HAP-1 (cell line): Measurements from ENCODE around the gene IRF4.

ENCODE experiments used
- DNase-seq, 2 experiments: peaks; one replicate each; pipeline ENCODE4 v3.0.0-alpha.2; 2016 to 2020; ENCODE audit warnings: low spot score in 2 of 2
- H3K27me3 ChIP-seq: fragments of 250-450 bp; sonication (Bioruptor Pico); 2 replicates; pipeline ENCODE4 v1.5.1; 2020; ENCODE audit warnings: low read depth, mild to moderate bottlenecking, moderate library complexity
- H3K36me3 ChIP-seq: fragments of 250-450 bp; sonication (Bioruptor Pico); replicated peaks from 2 replicates; pipeline ENCODE4 v1.5.1; 2020; ENCODE audit warnings: mild to moderate bottlenecking
- H3K4me1 ChIP-seq: fragments of 250-450 bp; sonication (Bioruptor Pico); 2 replicates; pipeline ENCODE4 v1.5.1; 2020; ENCODE audit warnings: mild to moderate bottlenecking
- H3K4me3 ChIP-seq: fragments of 250-450 bp; sonication (Bioruptor Pico); 2 replicates; pipeline ENCODE4 v1.5.1; 2020; ENCODE audit warnings: mild to moderate bottlenecking, moderate library complexity
- H3K9me3 ChIP-seq: fragments of 250-450 bp; sonication (Bioruptor Pico); 2 replicates; pipeline ENCODE4 v1.5.1; 2020; ENCODE audit warnings: mild to moderate bottlenecking, moderate library complexity
- in situ Hi-C: fragments of 300-500 bp; cut with MboI; formaldehyde crosslinking; loops from 3 replicates; pipeline ENCODE4 v1.14.3; 2020; ENCODE audit warnings: low sequenced_read_pairs, inconsistent platforms, mixed read lengths

The IRF4 gene

DNA sequence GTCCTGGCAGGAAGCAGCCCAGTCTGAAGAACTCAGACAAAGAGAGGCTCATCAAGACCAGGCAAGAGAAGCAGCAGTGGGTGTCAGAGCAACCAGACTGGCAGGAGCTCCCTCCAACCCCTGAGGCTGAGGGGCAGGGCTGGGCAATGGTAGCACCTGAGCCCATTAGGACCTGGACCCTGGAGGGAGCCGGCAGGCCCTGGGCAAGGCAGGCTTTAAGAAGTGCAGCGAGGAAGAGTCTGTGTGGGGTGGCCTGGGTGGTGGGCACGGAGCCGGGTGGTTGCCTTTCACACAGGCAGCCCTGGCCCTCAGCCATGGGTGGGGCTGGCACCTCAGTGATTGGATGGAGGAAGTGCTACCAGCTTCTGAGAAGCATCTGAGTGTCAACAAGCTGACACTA, 33.1 kb upstream of the IRF4 start:
- Histone ChIP-seq H3K4me3 (no peak overlapping the region), H3K9me3 (peaks cover 41% of the 10 kb centered on the region), H3K4me1 (no peaks in the 10 kb centered on the region), H3K36me3 (no peaks in the 10 kb centered on the region), H3K27me3 (no peaks in the 10 kb centered on the region)
- no peak for DNase-seq
- in situ Hi-C loops, result no loop called here

DNA sequence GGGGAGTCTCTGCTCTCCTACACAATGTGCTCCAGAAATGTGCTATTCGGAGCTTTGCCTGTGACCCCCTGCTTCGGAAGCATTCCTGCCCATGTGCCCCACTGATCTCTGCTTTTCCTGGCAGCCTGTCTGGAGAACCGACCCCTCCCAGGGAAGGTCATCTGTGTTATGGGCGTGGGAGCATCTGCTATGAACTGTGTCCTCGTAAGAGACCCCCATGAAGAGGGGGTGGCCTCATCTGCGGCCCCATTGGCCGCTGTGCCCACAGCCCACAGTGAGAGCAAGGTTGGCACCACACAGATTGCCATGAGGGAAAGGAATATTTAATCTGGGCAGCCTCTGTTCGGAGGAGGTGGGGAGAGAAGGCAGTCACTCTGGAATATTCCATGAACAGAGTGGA, 32.7 kb upstream of the IRF4 start:
- no peak for DNase-seq
- no peaks in the 10 kb centered on the region for H3K4me1 ChIP-seq
- no peaks in the 10 kb centered on the region for H3K27me3 ChIP-seq
- in situ Hi-C loops, result no loop called here
- H3K4me3 ChIP-seq, result no peak overlapping the region
- H3K36me3 ChIP-seq, result no peaks in the 10 kb centered on the region
- H3K9me3 ChIP-seq, result peaks cover 45% of the 10 kb centered on the region

DNA sequence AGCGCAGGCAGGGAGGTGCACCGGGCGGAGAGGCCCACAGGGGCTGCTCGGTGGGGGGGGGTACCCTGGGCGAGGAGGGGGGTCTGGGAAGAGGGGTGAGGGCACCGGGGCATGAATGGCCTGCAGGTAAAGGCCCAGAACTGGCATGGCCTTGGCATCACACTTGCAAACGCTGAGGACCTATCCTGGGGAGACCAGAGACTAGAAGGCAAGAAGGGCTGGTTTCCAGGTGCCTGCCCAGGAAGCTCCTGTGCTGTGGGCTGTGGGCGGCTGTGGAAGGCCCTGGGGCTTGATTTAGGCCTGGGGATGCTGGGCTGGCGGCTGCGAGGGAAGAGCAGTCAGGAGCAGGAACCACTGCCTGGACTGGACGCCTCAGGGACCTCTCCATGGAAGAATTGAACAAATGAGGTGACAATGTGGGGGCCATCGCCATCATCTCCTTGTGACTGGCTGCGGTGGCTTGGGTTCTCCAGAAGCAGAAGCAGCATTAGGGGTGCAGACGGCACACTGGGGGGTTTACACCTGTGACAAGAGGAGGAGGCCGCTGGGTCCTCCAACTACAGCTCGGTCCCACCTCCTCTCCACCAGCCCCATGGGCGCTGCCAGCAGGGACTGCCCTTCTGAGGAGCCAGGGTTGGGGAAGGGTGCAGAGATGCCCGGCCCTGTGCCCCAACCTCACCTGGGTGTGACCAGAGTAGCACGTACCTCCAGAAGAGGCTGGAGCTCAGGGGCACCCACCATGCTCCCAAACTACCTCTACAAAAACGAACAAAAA, 32.1 kb upstream of the IRF4 start:
- DNase-seq, result no peak
- Histone ChIP-seq H3K9me3 (peaks cover 51% of the 10 kb centered on the region), H3K36me3 (no peaks in the 10 kb centered on the region), H3K27me3 (no peaks in the 10 kb centered on the region), H3K4me1 (no peaks in the 10 kb centered on the region), H3K4me3 (no peak overlapping the region)
- in situ Hi-C loops, result no loop called here

DNA sequence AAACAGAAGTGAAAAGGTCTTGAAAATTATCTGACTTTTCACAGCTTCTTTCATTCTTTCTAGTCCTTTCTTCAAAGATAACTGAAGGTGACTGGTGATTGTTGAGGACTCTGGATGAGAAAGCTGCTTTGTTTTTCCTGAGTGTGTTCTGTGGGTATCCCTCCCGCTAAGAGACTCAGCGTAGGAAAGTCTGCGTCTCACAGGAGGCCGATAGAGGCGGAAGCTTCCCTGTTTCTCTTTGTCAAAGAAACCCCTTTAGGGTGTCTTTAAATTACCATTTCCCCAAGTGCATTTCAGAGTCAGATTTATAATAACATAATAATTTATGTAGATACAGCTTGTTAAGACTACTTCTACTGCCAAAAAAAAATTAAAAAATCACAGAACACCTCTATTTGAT, 31.2 kb upstream of the IRF4 start:
- Histone ChIP-seq H3K9me3 (peaks cover 53% of the 10 kb centered on the region), H3K36me3 (no peaks in the 10 kb centered on the region), H3K4me1 (no peaks in the 10 kb centered on the region), H3K27me3 (no peaks in the 10 kb centered on the region), H3K4me3 (no peak overlapping the region)
- in situ Hi-C loops, result no loop called here
- DNase-seq, result no peak

DNA sequence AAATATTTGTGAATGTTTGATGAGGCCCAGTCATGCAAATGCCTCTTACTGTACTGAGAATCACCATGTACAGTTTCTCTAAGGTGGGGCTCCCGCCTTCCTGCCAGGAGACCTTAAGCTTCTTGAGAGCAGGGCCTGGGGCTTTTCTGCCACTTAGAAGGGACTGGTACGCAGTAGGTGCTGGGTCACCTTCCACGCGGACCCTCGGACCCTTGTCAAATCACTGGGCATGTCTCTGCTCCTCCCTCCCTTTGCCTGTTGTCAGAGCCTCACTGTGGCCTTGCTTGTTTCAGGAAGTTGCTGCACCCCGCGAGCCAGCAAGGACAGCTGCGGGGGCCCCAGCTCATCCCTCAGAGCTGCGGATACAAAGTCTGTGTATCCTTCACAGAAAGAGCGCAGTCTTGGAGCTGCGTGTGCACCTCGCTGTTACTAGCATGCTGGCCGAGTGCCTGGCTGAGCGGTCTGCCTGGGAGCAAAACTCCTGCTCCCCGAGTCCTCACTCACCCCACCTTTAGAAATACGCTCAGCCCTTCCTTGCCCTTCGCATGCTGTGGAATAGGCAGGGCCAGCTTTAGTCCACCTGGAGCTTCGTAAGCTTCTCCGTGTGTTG, 30.7 kb upstream of the IRF4 start:
- no peak overlapping the region for H3K4me3 ChIP-seq

DNA sequence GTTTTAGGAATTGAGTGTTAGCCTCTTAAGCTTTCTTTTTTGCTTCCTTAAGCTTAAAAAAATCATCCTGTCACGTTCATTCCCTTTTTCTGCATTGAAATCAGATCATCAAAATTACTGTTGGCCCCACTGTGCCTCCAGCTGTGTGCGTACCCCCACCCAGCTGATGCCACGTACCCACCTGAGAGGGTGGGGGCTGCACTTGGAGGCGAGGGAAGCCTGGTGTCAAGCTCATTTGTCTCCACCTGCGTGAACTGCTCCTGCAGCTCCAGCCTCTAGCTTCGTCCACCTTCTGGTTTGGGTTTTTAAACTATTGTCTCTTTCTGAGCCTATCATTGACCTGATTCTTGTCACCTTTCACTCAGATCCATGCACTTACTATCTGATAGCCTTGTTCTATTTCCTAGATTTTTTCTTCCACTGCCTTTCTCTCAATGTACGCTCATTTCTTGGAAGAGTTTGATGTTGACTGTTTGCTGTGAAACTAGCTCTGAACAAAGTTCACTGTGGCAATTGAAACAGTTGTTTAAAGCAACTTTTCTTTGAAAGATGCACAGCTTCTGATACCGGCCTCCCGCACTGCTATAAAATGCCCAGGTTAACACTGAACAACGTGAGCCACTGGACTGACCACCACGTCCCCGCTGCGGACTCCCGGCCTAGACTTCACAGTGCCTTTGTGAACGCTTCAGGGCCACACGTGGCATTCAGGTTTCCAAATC, 30.0 kb upstream of the IRF4 start:
- Histone ChIP-seq H3K9me3 (peaks cover 58% of the 10 kb centered on the region), H3K4me3 (no peak overlapping the region), H3K36me3 (no peaks in the 10 kb centered on the region), H3K4me1 (no peaks in the 10 kb centered on the region), H3K27me3 (no peaks in the 10 kb centered on the region)
- no peak for DNase-seq
- in situ Hi-C loops, result no loop called here

More for the DNA sequence above, 30.7 kb upstream of the IRF4 start:
- DNase-seq, result no peak
- Histone ChIP-seq H3K9me3 (peaks cover 54% of the 10 kb centered on the region), H3K4me1 (no peaks in the 10 kb centered on the region), H3K27me3 (no peaks in the 10 kb centered on the region), H3K36me3 (no peaks in the 10 kb centered on the region)
- in situ Hi-C loops, result no loop called here

DNA sequence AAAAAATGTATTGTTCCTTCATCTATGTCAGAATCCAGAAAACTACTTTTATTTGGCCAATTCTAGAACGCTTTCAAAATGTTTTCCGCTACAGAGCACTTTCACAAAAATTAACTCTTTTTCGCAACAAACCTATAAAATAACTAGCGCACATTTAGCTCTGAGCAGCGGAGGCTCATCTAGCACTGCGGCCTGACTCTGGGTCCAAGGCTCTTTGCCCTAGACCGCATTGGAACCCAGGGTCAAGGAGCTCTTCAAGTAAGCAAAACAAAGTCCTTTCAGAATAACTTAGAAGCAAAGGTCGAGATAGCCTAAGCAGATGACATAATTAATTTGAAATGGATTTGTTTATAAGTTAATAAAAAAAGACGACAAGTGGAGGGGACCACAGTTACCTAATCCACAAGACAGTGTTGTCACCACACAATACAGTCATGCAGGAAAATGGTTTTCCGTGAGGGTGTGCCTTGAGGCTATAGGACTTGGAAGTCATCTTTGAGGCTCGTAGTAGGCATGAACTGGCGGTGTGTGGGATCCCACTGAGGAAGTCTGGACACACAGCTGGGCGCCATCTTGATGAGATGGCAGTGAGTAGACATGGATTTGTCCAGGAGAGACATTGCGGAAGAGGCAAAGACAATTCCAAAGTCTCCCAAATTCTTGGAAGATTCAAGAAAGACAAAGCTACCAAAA, 29.2 kb upstream of the IRF4 start:
- no peaks in the 10 kb centered on the region for H3K36me3 ChIP-seq
- H3K9me3 ChIP-seq, result peaks cover 54% of the 10 kb centered on the region
- H3K4me1 ChIP-seq, result no peaks in the 10 kb centered on the region
- H3K4me3 ChIP-seq, result no peak overlapping the region
- no peaks in the 10 kb centered on the region for H3K27me3 ChIP-seq
- no peak for DNase-seq
- in situ Hi-C loops, result no loop called here

DNA sequence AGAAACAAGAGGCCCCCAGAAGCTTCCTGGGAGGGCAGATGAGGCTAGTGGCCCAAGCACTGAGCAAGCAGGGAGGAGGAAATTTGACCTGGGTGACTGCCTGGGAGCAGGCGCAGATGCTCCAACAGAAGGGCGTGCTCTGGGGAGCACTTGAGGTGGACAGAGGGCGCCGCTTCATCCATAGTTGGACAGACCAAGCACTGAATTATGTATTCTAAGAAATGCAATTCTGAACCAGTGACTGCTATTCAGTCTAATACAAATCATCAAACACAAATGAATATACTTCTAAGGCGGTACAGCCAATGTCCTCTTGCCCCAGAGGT, 28.7 kb upstream of the IRF4 start:
- H3K27me3 ChIP-seq, result no peaks in the 10 kb centered on the region
- no peak for DNase-seq
- in situ Hi-C loops, result no loop called here

DNA sequence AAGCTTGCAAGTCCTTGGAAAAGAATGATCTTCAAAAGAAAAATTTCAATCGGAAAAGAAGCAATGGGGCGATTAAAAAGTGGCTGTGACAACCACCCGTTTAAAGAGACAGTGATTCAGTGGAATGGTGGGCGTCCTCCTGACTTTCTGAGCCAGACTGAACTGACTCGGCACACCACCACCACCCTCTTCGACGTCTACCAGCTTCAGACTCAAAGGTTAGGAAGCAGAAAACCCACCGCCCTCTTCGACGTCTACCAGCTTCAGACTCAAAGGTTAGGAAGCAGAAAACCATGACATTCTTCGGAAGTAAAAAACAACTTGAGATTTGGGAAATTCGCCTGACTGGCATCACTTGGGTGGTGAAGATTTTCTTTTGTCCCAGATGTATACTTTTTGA, 28.3 kb upstream of the IRF4 start:
- in situ Hi-C loops, result no loop called here
- Histone ChIP-seq H3K4me1 (no peaks in the 10 kb centered on the region), H3K4me3 (no peak overlapping the region), H3K9me3 (peaks cover 45% of the 10 kb centered on the region), H3K27me3 (no peaks in the 10 kb centered on the region), H3K36me3 (no peaks in the 10 kb centered on the region)
- no peak for DNase-seq

More for the DNA sequence above, 28.7 kb upstream of the IRF4 start:
- Histone ChIP-seq H3K4me3 (no peak overlapping the region), H3K4me1 (no peaks in the 10 kb centered on the region), H3K9me3 (peaks cover 49% of the 10 kb centered on the region), H3K36me3 (no peaks in the 10 kb centered on the region)

DNA sequence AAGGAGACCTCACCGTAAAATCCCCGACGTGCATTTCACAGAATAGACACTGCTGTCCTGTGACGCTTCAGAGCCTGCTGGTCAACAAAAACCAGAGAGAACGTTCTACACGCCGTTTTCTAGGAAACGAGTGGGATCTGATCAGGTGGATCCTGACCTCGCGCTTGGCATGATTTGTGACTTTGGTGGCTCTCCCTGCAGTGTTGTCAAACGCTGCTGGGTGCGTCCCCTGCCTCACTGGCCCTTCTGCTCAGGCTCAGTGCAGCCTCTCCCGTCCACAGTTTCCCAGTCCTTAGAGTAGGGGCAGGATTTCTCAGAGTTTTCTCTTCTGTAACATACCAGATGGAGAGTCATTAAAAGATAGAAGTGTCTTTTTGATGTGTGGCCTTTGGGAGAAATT, 27.6 kb upstream of the IRF4 start:
- in situ Hi-C loops, result no loop called here
- Histone ChIP-seq H3K27me3 (no peaks in the 10 kb centered on the region), H3K9me3 (peaks cover 41% of the 10 kb centered on the region), H3K4me1 (no peaks in the 10 kb centered on the region), H3K36me3 (no peaks in the 10 kb centered on the region), H3K4me3 (no peak overlapping the region)
- DNase-seq, result no peak

DNA sequence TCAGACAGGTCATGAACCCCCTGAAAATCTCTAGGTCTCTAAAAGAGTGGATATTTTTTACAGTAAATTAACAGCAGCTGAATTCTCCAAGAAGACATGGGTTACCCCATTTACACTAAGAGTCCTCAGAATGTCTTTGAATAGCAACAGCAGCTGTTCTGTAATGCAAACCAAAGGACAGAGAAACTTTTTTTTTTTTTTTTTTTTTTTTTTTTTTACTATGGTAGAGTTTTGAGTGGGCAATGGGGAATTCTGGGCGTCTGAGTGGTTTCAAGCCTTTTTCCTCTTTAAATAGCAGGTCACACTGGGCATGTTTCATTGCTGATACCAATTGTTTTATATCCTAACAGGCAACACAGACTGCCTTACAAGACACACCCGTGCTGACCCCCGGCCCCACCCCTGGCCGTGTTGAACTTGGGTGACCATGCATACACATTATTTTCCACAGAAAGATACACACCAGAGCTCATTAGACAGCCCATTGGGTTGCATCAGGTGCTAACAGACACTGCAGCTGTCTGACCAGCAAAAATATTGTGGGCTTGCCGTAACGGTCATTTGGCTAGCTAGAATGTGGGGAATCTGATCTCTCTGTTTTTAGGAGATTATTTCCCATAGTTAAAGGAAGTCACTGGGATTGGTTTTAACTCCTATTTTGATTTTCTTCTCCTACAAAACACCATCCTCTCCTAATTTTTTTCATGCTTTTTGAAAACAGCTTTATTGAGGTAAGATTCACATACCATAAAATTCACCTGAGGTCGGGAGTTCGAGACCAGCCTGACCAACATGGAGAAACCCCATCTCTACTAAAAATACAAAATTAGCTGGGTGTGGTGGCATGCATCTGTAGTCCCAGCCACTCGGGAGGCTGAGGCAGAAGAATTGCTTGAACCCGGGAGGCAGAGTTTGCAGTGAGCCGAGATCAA, 26.7 kb upstream of the IRF4 start:
- Histone ChIP-seq H3K27me3 (no peaks in the 10 kb centered on the region), H3K4me1 (no peaks in the 10 kb centered on the region), H3K4me3 (no peak overlapping the region), H3K36me3 (no peaks in the 10 kb centered on the region), H3K9me3 (peaks cover 38% of the 10 kb centered on the region)
- in situ Hi-C loops, result no loop called here
- DNase-seq, result no peak

DNA sequence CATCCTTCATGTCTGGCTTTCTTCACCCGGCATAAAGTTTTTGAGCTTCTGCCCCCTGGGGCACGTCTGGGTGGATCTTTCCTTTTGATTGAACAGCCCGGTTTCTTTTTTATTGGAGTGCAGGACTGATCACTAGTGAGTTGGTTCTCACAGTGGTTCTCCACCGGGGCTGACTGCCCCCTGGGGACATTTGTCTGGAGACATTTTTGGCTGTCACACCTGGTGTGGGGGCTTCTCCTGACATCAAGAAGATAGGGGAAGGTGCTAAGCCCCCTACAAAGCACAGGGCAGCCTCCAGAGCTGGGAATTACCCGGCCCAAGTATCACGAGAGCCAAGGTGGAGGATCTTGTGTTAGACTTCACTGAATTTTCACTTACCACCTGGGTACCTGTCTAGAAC, 25.7 kb upstream of the IRF4 start:
- peaks cover 35% of the 10 kb centered on the region for H3K9me3 ChIP-seq
- H3K27me3 ChIP-seq, result no peaks in the 10 kb centered on the region
- H3K36me3 ChIP-seq, result no peaks in the 10 kb centered on the region
- DNase-seq, result no peak
- no peaks in the 10 kb centered on the region for H3K4me1 ChIP-seq
- no peak overlapping the region for H3K4me3 ChIP-seq
- in situ Hi-C loops, result no loop called here
